Right ventricle myocardium superior (tissue), 1 donor: ENCODE data around the gene PAIP2B. TPM values are rescaled to one million over a fixed set of nuclear protein-coding genes. Genes with fewer than 3 reads are reported as not detected.

Experiments used
- ATAC-seq: fragments of 200-7000 bp; cut with Tn5 transposase; one replicate; pipeline ENCODE4 v1.9.1; 2020; ENCODE audit warnings: mild to moderate bottlenecking; ENCODE audit not compliant: poor library complexity
- DNase-seq: peaks from one replicate; pipeline ENCODE4 v3.0.0-alpha.2; 2020
- intact Hi-C: fragments of 100-400 bp; cut with DNase I; formaldehyde crosslinking; loops from one replicate; pipeline ENCODE4 v1.11.2; 2022
- total RNA-seq: library from RNA; stranded (reverse); fragmentation: NEBNext Ultra II Directional; extraction: Animal tissue kit (Norgen Biotek cat#: 25700); gene quantifications from one replicate; pipeline ENCODE4 v1.2.1, GENCODE V29; 2021
- donor health status: DM: no; HTN: yes; CAD: no; lungs with severe emphysema.

Gene PAIP2B
- total RNA-seq, 1 donor from 2014 or later = 69.7 TPM

DNA sequence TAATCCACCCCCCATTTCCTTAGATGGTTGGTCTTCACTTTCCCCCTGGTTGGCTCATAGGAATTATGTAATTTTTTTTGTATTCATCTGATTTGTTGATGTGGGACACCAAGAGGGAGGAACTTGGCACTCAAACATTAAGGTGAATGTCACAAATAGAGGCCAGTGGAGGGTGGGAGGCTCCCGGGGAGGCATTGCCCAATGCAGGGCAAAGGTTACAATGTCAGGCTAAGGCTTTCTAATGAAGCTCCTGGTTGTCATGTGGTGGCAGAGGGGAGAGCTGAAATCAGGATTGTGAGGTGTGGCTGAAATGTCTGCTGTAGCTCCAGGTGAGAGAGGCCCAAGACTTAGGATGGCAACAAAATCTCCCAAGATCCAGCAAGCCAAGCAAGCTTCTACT lies 53.8 kb downstream of the PAIP2B start:
- ATAC-seq = no peak
- DNase-seq = no peak
- intact Hi-C loops = no loop called here

DNA sequence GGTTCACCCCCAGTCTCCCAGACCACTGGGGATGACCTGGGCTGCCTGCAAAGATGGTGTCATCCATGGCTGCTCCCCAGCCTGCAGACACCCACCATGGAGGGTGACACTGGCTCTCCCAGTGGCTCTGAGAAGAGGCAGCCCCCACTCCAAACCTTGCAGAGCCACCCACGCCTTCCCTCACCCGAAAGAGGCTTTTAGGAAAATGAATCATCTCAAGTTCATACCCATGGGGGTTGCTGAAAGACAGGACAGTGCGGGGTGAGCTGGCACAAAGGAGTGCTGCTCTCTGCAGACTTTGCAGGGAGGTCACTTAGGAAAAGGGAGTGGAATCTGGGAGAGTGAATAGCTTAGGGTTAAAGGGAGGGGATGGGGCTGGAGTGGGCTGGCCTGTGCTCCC lies 60.1 kb downstream of the PAIP2B start:
- ATAC-seq (no peak), DNase-seq (no peak)
- intact Hi-C loops = no loop called here

DNA sequence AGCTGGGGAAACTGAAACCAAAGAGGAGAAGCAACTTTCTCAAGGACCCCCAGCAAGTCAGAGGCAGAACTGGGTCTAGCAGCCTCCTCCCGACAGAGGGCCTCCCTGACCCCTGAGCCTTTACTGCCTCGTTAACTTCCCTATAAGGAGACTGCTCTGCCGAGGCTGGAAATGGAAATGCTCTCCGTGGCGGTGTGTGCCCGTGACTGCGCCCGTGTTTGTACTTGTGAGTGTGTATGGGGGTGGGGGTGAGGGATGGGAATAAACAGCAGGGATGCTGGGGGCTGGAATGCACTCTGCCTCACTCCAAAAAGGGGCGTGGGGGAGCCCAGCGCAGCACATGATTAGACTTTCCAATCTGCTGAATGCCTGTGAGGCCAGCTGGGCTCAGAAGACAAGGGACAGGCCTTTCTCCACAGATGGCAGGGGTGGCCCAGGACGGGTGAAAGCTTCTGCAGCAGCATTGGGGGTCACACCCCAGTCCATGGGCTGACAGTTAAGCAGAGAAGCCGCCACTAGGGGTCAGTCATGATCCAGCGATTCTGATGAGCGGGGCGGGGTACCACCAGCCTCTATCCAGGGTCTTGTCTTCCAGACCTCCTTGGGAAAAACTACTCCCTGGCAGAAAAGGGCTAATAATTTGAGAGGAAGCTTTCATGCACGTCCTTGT lies 69.6 kb downstream of the PAIP2B start:
- peak; percentile 85 for ATAC-seq
- intact Hi-C loops = no loop called here
- peak; percentile 57 for DNase-seq

DNA sequence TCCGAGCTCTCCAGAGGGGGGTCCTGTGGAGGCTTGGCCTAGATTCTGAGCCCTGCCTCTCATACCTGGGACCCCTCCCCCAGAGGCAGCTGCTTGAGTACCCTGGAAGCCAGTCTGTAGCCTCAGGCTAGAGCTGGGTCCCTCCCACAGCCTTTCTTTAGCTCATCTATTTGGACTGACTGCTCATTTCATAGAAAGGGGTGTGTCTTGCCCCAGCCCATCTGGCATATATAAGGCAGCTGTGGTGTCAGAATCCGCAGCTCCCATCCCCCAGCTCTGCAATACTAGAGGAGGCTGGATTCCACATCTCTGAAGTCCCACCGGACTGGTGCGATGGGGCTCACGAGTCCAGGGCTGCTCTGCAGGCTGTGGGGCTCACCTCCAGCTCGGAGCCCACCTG lies 70.3 kb downstream of the PAIP2B start:
- DNase-seq (no peak), ATAC-seq (no peak)
- intact Hi-C loops = no loop called here

DNA sequence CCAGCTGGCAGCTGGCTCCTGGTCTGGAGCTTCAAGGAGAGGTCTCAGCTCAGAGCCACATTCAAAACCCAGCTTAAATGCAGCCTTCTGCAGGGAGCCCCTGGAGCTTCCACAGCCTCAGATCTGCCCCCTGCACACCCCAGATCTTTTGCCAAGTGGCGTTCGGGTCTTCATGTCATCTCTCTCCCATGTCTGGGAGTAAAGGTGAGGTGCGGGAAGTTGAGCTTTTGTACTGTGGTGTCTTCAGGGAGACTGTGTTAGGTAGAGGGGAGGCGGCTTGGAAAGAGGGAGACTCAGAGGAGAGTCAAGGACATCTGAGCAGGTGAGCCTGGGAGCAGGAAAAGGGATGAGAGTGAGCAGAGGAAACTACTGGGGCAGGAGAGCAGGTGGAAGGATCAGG lies 71.1 kb downstream of the PAIP2B start:
- ATAC-seq = no peak
- no peak for DNase-seq
- intact Hi-C loops = no loop called here

DNA sequence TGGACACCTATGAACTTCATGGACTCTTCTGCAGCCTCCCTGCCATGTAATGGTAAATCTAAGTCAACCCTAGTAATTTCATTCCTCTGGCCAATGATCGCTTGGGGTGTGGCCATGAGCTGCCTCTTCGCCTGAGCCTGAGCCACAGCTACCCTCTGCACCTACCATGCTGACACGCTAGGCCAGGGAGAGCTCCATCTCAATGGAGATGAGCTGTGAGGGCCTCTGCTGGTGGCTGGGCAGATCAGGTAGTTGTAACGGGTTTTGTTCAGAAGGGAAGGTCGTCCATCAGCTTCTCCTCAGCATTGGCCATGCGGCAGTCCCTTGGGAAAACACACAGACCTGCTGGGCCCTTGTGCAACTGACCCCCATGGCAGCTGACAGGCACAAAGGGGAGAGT lies 72.1 kb downstream of the PAIP2B start:
- intact Hi-C loops = no loop called here
- ATAC-seq (no peak), DNase-seq (no peak)

DNA sequence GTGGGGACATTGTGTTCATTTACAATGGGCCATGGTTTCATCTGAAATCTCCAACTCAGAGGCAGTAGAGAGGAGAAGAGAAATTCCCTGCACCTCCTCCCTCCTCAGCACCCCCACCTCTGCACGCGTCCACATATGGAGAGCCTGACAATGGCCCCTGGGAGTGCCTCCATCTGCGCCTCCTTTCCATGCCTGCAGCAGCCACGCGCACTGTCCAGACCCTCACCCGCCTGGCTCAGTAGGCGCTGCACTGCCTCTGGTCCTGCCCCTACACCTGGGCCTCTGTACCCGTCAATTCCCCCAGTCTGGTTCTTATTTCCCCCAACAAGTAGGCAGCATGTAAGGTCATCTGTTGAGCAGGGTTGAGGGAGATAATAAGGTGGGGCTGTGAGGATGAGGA lies 72.6 kb downstream of the PAIP2B start:
- no peak for ATAC-seq
- DNase-seq = no peak
- intact Hi-C loops = no loop called here

- ATAC-seq = no peak
- no peak for DNase-seq
- intact Hi-C loops = no loop called here
Observed at GRCh38 chr2:71153585-71154224, 73.2 kb downstream of the PAIP2B start.

DNA sequence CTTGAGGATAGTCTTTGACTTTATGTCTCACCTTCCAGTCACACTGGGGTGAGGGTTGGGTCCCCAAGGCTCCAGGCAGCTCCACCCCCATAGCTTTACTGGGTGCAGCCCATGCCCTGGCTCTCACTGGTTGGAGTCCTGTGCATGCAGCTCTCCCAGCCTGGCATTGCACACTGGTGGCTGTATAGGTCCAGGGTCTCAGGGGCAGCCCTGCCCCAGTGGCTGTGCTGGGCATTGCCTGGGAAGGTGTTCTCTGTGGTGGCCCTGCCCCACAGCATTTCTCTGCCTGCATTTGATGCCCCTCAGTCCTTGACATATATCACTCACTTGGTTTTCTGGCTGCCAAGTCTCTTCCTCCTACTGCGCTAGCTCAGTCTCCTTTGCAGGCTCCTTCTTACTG lies 75.3 kb downstream of the PAIP2B start:
- intact Hi-C loops = no loop called here
- ATAC-seq (no peak), DNase-seq (no peak)

- DNase-seq (no peak), ATAC-seq (peak; percentile 18)
- intact Hi-C loops = no loop called here
Observed at GRCh38 chr2:71150082-71150816, 76.7 kb downstream of the PAIP2B start.

DNA sequence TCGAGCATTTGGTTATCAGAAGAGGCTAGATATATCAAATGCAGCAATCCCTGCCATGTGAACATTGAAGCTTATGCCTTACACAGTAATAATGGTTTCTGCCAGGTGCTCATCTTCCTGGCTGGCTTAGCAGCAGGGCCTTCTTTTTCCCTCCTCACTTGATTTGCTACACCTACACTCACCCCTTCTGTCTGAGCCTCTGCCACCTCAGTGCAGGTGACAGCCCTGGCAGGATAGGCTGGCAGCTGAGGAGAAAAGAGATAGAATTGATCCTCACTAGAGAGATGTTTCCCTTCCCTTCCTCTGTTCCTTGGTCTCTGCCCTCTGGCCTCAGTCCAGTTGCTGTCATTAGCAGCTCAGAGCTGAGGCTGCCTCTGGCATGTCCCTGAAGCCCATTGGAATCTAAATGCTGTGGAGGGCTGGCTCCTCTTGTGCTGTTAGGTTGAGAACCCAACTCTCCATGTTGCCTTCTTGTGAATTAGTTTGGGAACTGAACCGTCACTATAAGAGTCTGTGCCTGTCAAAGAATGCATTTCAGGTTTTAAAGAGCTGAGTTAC lies 78.3 kb downstream of the PAIP2B start:
- no peak for DNase-seq
- intact Hi-C loops = no loop called here
- ATAC-seq = peak; percentile 71

DNA sequence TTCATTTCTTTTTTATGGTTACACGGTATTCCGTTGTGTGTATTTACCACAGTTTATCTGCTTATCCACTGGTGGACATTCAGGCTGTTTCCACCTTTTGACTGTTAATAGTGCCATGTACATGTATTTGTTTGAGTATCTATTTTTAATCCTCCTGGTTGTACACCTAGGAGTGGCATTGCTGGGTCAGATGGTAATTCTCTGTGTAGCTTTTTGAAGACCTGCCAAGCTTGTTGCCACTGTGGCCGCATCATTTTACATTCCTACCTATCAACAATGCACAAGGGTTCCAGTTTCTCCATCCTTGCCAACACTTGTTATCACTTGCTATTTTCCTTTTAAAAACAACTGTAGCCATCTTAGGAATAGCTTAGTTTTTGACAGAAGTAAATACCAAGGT lies 83.1 kb downstream of the PAIP2B start:
- intact Hi-C loops = no loop called here
- no peak for DNase-seq
- ATAC-seq = peak; percentile 85

DNA sequence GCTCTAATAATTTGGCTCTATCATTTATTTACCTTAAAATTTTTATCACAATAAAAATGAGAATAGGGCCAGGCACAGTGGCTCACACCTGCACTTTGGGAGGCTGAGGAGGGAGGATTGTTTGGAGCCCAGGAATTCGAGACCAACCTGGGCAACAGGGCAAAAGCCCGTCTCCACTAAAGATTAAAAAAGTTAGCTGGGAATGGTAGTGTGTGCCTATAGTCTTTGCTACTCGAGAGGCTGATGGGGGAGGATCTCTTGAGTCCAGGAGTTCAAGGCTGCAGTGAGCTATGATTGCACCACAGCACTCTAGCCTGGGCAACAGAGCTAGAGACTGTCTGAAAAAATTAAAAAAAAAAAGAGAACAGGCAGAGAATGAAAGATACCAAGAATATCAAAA lies 90.7 kb downstream of the PAIP2B start:
- DNase-seq = no peak
- ATAC-seq = no peak
- intact Hi-C loops = no loop called here

DNA sequence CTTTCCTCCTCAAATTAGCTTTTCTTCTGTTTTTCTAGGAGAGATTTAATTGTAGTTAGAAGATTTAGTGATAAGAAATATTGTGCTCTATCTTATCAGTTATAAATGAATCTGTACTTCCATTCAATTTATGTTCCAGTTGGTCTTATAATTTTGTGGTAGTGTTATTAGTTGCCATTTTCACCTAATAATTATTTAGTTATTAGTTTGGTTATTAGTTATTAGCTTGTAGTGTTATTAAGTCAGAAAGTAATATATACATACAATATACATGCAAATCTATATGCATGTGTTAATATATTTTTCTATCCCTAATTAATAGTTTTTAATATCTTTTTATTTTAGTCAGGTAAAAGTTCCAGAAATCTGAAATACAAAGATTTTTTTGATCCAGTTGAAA lies 93.3 kb downstream of the PAIP2B start:
- intact Hi-C loops = no loop called here

More for the DNA sequence above, 93.3 kb downstream of the PAIP2B start:
- no peak for ATAC-seq
- no peak for DNase-seq

Other genes starting within 250 kb of the PAIP2B start
- 0.30 TPM for gene ANKRD53, start 248.5 kb downstream of the PAIP2B start, total RNA-seq
- 56.3 TPM for gene TEX261, start 232.2 kb downstream of the PAIP2B start, total RNA-seq
- 45.1 TPM for gene NAGK, start 158.5 kb downstream of the PAIP2B start, total RNA-seq
- gene MCEE, start 96.9 kb downstream of the PAIP2B start, total RNA-seq = 38.3 TPM
- 21.0 TPM for gene MPHOSPH10, start 96.5 kb downstream of the PAIP2B start, total RNA-seq
- 91.9 TPM for gene ZNF638, start 104.7 kb upstream of the PAIP2B start, total RNA-seq
- gene DYSF, start 226.5 kb upstream of the PAIP2B start, total RNA-seq = 45.8 TPM